ENCODE results near the gene IMP4.
A peak's percentile ranks its signal among the peaks of the same experiment; 100 is the strongest.

IMP4 gene

DNA sequence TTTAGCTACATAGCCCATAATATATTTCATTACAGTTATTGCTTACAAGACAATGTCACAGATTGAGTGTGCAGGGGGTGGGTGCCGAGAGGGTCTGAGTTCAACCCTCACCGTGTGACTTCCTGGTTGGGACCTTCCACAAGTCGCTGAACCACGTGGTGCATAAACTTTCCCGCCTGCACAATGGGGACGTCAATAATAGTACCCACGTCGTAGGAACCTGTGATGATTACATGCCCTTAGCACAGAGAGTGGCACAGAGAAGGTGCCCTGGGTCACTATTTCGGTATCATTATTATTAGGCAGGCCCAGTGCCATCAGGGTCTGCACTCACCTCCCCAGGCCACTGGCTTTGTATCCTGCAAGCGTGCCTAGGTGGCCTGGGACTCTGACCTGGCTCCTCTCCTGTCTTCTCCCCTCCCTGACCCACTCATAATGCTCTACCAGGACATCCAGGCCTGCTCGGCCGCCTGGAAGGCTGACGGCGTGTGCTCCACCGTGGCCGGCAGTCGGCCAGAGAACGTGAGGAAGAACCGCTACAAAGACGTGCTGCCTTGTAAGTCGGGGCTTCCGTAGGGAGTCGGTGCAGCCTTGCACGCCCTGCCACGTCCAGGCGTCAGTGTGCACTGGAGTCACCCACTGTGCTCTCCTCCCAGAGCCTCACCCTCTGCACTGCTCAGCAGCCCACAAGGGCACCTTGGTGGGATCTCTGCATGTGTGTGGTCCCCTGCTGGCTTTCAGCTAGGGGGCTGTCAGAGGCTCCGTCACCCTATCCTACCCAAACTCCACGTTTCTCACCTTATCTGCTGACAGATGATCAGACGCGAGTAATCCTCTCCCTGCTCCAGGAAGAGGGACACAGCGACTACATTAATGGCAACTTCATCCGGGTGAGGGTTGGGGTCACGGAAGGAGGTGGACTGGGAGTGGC lies 16.0 kb downstream of the IMP4 start:
- H3K4me1 Mint-ChIP-seq (ENCODE audit: low read depth) = peaks cover 11% of the 10 kb centered on the region
- peaks cover 4% of the 10 kb centered on the region for H3K27me3 Mint-ChIP-seq
- H3K9me3 Mint-ChIP-seq = no peaks in the 10 kb centered on the region
- no peak overlapping the region for H3K27ac Mint-ChIP-seq
- DNase-seq = no peak
- no peaks in the 10 kb centered on the region for H3K36me3 Mint-ChIP-seq (ENCODE audit: low read depth)
- no peak overlapping the region for H3K4me3 Mint-ChIP-seq

DNA sequence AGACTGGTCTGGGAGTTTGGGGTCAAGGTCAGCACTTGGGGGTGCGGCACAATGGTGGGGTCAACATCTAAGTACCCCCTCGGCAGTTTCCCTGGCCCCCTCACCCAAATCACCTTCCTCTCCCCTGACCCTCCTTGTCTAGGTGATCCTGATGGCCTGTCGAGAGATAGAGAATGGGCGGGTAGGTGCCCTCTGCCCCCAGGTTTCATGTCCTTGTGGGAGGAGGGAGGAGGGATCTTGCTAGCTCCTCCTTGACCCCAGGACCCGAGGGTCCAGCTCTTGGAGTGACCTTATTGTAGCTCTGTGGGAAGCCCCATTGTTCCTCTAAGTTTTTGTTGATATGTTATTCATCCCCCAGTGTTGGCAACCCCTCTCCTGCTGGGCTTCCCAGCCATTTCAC lies 16.8 kb downstream of the IMP4 start:
- Mint-ChIP-seq H3K27me3 (peaks cover 4% of the 10 kb centered on the region), H3K36me3 (ENCODE audit: low read depth) (no peaks in the 10 kb centered on the region), H3K27ac (no peak overlapping the region), H3K9me3 (no peaks in the 10 kb centered on the region), H3K4me3 (no peak overlapping the region), H3K4me1 (ENCODE audit: low read depth) (peaks cover 11% of the 10 kb centered on the region)
- DNase-seq = no peak

DNA sequence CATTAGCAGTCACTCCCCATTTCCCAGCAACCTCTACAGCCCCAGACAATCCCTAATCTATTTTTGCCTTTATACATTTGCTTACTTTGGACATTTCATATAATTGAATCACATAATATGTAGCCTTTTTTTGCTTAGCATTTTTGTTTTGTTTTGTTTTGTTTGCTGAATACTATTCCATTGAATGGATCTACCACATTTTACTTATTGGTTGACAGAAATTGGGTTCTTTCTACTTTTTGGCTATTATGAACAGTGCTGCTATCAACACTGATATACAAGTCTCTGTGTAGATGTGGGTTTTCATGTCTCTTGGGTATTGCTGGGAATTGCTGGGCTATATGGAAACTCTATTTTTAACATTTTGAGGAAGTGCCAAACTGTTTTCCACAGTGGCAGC lies 20.8 kb downstream of the IMP4 start:
- no peak overlapping the region for H3K4me3 Mint-ChIP-seq

DNA sequence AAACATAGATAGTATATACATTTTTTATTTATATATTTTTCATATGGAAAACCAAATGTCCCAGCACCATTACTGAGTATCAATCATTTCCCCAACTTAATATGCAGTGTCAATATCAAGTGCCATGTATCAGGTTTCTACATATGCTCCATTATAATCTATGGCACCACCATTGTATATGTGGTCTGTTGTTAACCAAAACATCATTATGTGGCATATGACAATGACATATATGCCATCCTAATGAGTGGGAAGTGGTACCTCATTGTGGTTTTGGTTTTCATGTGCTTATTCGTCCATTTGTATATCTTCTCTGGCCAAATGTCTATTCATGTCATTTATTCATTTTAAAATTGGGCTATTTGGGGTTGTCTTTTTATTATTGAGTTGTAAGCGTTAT lies 22.4 kb downstream of the IMP4 start:
- Mint-ChIP-seq H3K36me3 (ENCODE audit: low read depth) (peaks cover 3% of the 10 kb centered on the region), H3K9me3 (no peaks in the 10 kb centered on the region), H3K27ac (no peak overlapping the region), H3K4me1 (ENCODE audit: low read depth) (peaks cover 5% of the 10 kb centered on the region), H3K4me3 (no peak overlapping the region), H3K27me3 (no peaks in the 10 kb centered on the region)
- DNase-seq = no peak

More for the DNA sequence above, 20.8 kb downstream of the IMP4 start:
- H3K27me3 Mint-ChIP-seq = no peaks in the 10 kb centered on the region
- H3K4me1 Mint-ChIP-seq (ENCODE audit: low read depth) = peaks cover 3% of the 10 kb centered on the region
- H3K27ac Mint-ChIP-seq = no peak overlapping the region
- no peak for DNase-seq
- H3K36me3 Mint-ChIP-seq (ENCODE audit: low read depth) = no peaks in the 10 kb centered on the region
- no peaks in the 10 kb centered on the region for H3K9me3 Mint-ChIP-seq

DNA sequence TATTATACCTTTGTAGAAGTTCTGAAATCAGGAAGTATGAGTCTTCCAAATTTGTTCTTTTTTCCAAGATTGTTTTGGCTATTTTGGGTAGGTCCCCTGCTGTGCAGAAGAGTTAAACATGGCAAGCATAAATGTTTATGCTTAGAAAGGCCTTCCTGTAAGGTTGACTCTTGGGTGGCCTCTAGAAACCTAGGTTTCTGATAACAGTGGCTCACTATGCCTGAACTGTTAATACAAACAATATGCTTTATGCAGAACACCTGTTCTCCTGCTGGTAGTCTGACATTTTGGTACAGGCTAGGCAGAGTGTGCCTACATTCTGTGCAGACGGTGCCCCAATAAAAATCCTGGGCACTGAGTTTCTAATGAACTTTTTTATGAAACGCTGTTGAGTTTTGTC lies 23.3 kb downstream of the IMP4 start:
- DNase-seq = no peak
- H3K27me3 Mint-ChIP-seq = no peaks in the 10 kb centered on the region
- no peak overlapping the region for H3K4me3 Mint-ChIP-seq
- no peak overlapping the region for H3K27ac Mint-ChIP-seq
- peaks cover 14% of the 10 kb centered on the region for H3K4me1 Mint-ChIP-seq (ENCODE audit: low read depth)
- peaks cover 12% of the 10 kb centered on the region for H3K36me3 Mint-ChIP-seq (ENCODE audit: low read depth)
- H3K9me3 Mint-ChIP-seq = no peaks in the 10 kb centered on the region

DNA sequence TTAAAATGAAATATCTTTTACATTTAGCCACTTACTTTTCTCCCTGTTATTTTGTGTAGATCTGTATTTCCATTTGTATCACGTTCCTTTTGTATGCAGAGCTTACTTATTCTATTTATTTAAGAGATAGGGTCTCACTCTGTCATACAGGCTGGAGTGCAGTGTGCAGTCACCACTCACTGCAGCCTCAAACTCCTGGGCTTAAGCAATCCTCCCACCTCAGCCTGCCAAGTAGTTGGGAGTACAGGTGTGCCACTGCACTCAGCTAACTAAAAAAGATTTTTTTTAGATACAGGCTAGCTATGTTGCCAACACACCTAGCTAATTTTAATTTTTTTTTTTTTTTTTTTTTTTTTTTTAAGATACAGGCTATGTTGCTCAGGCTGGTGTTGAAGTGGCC lies 24.0 kb downstream of the IMP4 start:
- H3K36me3 Mint-ChIP-seq (ENCODE audit: low read depth) = peaks cover 19% of the 10 kb centered on the region
- DNase-seq = no peak
- no peaks in the 10 kb centered on the region for H3K9me3 Mint-ChIP-seq
- H3K4me3 Mint-ChIP-seq = no peak overlapping the region
- no peak overlapping the region for H3K27ac Mint-ChIP-seq
- peaks cover 19% of the 10 kb centered on the region for H3K4me1 Mint-ChIP-seq (ENCODE audit: low read depth)
- H3K27me3 Mint-ChIP-seq = no peaks in the 10 kb centered on the region

DNA sequence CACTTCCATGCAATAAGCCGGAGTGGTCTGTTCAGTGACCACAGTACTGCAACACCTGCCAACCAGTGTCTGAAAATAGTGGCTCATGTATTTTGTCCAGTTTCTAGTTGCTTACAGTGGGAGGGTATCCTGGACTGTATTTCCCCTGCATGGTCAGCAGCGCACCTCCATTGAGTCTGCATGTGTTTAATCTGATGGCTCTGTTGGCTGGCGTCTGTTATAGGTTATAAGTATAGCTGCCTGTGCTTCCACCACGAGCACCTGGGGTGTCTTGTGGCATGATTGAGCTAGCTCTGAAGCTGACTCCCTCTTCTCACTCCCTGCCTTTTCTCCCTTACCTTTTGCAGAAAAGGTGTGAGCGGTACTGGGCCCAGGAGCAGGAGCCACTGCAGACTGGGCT lies 26.1 kb downstream of the IMP4 start:
- Mint-ChIP-seq H3K27me3 (no peaks in the 10 kb centered on the region), H3K4me3 (no peak overlapping the region), H3K36me3 (ENCODE audit: low read depth) (peaks cover 33% of the 10 kb centered on the region), H3K27ac (no peak overlapping the region), H3K4me1 (ENCODE audit: low read depth) (peaks cover 29% of the 10 kb centered on the region), H3K9me3 (no peaks in the 10 kb centered on the region)
- DNase-seq = no peak

DNA sequence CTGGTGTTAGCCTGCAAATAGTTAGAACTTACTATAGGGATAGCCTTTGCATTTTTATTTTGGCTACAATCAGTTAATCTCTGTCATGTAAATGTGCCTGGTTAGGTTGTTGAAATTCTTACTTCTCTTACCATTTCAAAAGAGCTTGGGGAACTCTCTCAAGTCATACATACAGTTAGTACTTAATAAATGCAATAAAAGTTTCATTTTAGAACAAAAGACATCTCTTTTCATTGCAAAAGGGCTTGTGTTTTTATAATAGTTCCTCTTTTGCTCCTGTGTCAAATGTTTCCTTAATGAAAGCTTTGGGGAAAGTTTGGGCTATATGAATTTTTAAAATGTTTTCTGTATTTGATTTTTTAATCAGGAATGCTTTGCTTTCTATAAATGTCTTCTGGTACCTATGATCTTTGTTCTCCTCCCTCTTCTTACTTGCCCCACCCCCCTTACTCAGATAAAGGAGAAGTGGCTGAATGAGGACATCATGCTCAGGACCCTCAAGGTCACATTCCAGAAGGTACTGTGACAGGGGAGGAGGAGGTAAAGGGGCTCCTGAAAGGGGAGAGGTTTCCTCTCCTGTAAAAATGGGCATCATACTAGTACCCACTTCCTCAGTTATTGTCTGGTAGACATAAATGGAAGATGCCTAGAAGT lies 26.7 kb downstream of the IMP4 start:
- Mint-ChIP-seq H3K27me3 (no peaks in the 10 kb centered on the region), H3K27ac (no peak overlapping the region), H3K4me3 (no peak overlapping the region), H3K36me3 (ENCODE audit: low read depth) (peaks cover 40% of the 10 kb centered on the region), H3K4me1 (ENCODE audit: low read depth) (peaks cover 33% of the 10 kb centered on the region), H3K9me3 (no peaks in the 10 kb centered on the region)
- no peak for DNase-seq

DNA sequence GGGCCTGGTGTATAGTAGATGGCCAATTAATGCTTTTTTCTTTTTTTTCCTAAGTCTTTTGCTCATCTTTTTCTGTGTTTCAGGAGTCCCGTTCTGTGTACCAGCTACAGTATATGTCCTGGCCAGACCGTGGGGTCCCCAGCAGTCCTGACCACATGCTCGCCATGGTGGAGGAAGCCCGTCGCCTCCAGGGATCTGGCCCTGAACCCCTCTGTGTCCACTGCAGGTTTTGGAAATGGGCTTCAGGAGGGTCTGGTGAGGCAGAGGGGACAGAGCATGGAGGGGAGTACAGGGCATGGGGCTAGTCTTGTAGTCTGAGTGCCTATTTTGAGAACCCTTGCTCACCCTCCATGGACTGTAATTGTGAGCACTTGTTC lies 27.3 kb downstream of the IMP4 start:
- Mint-ChIP-seq H3K4me1 (ENCODE audit: low read depth) (peaks cover 38% of the 10 kb centered on the region), H3K36me3 (ENCODE audit: low read depth) (peaks cover 45% of the 10 kb centered on the region), H3K27me3 (no peaks in the 10 kb centered on the region), H3K9me3 (no peaks in the 10 kb centered on the region), H3K27ac (peak overlapping the region; percentile 95), H3K4me3 (peak overlapping the region; percentile 92)
- no peak for DNase-seq

DNA sequence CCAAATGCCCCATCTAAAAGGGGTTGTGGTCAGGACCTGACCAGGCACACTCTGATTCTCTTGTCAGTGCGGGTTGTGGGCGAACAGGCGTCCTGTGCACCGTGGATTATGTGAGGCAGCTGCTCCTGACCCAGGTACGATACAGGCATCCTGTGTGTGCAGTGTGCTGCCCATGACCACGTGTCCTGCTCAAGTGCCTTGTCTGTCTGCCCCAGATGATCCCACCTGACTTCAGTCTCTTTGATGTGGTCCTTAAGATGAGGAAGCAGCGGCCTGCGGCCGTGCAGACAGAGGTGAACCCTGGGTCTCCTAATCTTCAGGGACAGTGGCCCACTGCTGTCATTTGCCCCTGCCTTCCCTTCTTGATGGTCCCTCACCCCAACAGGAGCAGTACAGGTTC lies 27.8 kb downstream of the IMP4 start:
- peak; percentile 56 for DNase-seq
- peak overlapping the region; percentile 95 for H3K27ac Mint-ChIP-seq
- H3K27me3 Mint-ChIP-seq = no peaks in the 10 kb centered on the region
- peaks cover 50% of the 10 kb centered on the region for H3K36me3 Mint-ChIP-seq (ENCODE audit: low read depth)
- H3K9me3 Mint-ChIP-seq = no peaks in the 10 kb centered on the region
- peaks cover 41% of the 10 kb centered on the region for H3K4me1 Mint-ChIP-seq (ENCODE audit: low read depth)
- peak overlapping the region; percentile 92 for H3K4me3 Mint-ChIP-seq

DNA sequence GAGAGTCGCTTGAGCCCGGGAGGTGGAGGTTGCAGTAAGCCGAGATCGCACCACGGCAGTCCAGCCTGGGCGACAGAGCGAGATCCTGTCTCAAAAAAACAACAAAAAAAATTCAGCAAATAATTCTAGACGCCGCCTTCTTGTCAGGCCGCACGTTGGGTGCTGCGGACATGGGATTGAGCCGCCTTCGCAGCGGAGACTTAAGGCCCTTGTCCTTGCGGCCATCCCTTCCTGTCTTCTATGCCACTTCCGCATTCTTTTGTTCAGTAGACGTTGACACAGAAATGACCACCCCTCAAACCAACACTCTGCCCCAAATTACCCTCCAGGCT lies 29.0 kb downstream of the IMP4 start:
- Mint-ChIP-seq H3K9me3 (no peaks in the 10 kb centered on the region), H3K36me3 (ENCODE audit: low read depth) (peaks cover 62% of the 10 kb centered on the region), H3K27ac (peak overlapping the region; percentile 95), H3K27me3 (no peaks in the 10 kb centered on the region), H3K4me3 (peak overlapping the region; percentile 92), H3K4me1 (ENCODE audit: low read depth) (peaks cover 52% of the 10 kb centered on the region)
- no peak for DNase-seq

DNA sequence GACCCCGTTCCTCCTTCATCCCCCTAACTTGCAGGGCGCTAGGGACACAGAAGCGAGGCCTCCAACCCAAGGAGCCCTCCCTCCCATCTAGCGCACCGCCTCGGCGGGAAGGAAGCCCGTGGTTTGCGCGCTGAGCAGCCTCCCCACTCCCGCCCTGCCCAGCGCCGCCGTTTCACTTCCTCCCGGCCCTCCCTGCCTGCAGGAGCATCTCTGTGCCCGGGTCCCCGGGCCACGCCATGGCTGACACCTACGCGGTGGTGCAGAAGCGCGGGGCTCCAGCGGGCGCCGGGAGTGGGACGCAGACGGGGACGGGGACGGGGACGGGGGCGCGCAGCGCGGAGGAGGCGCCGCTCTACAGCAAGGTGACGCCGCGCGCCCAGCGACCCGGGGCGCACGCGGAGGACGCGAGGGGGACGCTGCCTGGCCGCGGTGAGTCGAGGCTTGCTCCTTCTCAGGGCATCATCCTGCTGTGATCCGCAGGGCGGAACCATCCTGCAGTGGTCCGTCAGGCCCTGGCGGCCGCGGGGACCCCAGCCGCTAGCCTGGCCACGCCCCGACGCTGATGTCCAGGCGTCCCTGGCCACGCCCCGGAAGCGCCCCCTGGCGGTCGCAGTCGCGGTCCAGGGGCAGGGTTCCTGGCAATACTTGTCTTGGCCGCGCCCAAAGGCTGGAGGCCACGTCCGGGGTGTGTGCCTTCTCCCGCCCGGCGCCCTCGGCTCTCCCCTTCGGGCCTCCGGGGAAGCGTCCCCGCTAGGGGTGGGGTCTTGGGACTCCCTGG lies 29.5 kb downstream of the IMP4 start:
- DNase-seq = peak; percentile 87
- no peaks in the 10 kb centered on the region for H3K9me3 Mint-ChIP-seq
- peaks cover 64% of the 10 kb centered on the region for H3K36me3 Mint-ChIP-seq (ENCODE audit: low read depth)
- no peaks in the 10 kb centered on the region for H3K27me3 Mint-ChIP-seq
- peak overlapping the region; percentile 95 for H3K27ac Mint-ChIP-seq
- H3K4me1 Mint-ChIP-seq (ENCODE audit: low read depth) = peaks cover 57% of the 10 kb centered on the region
- peak overlapping the region; percentile 92 for H3K4me3 Mint-ChIP-seq

DNA sequence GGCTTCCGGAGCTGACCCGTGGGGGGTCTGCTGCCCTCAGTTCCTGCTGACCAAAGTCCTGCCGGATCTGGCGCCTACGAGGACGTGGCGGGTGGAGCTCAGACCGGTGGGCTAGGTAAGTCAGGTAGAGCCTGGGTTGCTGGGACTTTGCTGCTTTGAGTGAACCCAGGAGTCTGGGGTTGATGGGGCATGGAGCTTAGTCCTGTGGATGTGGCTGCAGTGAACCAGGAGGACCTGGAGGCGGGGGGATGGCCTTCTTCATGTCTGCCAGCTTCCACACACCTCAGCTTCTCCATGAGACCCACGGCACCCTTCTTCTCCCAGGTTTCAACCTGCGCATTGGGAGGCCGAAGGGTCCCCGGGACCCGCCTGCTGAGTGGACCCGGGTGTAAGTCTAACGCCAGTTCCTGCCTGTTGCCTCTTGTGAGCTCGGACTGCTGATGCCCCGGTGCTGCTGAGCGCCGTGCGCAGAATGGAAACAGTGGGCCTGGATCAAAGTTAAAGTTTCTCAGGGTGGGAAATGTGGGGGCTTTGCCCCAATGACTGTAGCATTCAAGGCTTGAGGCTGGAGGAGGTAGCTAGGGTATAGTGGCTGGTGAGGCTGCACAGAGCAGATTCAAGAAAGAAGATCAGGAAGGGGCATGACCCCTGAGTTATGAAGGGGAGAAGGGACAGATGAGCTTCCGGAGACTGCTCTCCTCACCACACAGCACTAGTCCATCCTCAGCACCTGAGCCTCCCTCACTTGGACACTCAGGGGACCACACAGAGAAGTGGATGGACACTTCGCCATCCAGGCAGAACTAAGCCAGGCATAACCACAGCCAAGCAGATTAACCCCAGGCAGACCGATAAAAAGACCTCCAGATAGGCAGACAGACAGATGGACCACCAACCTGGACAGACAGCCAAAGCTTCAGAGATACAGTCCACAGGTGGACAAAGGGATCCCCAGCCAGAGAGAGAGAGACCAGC lies 30.4 kb downstream of the IMP4 start:
- Mint-ChIP-seq H3K4me1 (ENCODE audit: low read depth) (peaks cover 64% of the 10 kb centered on the region), H3K27me3 (no peaks in the 10 kb centered on the region), H3K4me3 (peak overlapping the region; percentile 92), H3K9me3 (no peaks in the 10 kb centered on the region), H3K27ac (peak overlapping the region; percentile 91), H3K36me3 (ENCODE audit: low read depth) (peaks cover 64% of the 10 kb centered on the region)
- DNase-seq = no peak
